HepG2 (cell line): Measurements from ENCODE around the gene LNPK. TPM values are rescaled to one million over a fixed set of nuclear protein-coding genes. Genes with fewer than 3 reads are reported as not detected.

ENCODE experiments used
- polyA plus RNA-seq, 8 experiments: library from polyadenylated mRNA; depleted of rRNA in 3 of 8; stranded (reverse) in 7 of 8; unstranded in 1 of 8; fragments of >200 nt; fragmentation: Illumina TruSeq in 4 of 8; extraction: Trizol in 4 of 8; gene quantifications; 2 replicates each; pipeline versions ENCODE4 v1.2.1 to v1.2.3, GENCODE V29; 2011 to 2016; ENCODE audit warnings: low read depth in 4 of 8, missing spikeins in 1 of 8, mixed read lengths in 1 of 8; ENCODE audit not compliant: insufficient read depth in 1 of 8
- total RNA-seq, 5 experiments: library from RNA; depleted of rRNA; stranded (reverse); fragments of >200 nt; fragmentation: Illumina TruSeq; extraction: Trizol; gene quantifications; 2 replicates each; pipeline ENCODE4 v1.2.3, GENCODE V29; 2016; ENCODE audit warnings: low read depth in 1 of 5

Gene LNPK
- total and polyA plus RNA-seq, 2 of the 13 experiments (the other 11 are each of a cell fraction or from before 2014, with no cell fraction given), result 25.4 to 26.1 TPM

Other genes with a start within 250 kb of the LNPK start
- not detected in 2 replicates for gene EVX2, start 81.7 kb upstream of the LNPK start, total RNA-seq (2016; rRNA removed; fragmentation: Illumina TruSeq; extraction: Trizol)
- not detected in 2 replicates for gene EVX2, start 81.7 kb upstream of the LNPK start, polyA plus RNA-seq (2011; rRNA removed)
- gene HOXD13, start 90.5 kb upstream of the LNPK start, total RNA-seq (2016; rRNA removed; fragmentation: Illumina TruSeq; extraction: Trizol), result not detected in 2 replicates
- gene HOXD13, start 90.5 kb upstream of the LNPK start, polyA plus RNA-seq (2011; rRNA removed), result not detected in 2 replicates
- gene HOXD12, start 97.5 kb upstream of the LNPK start, total RNA-seq (2016; rRNA removed; fragmentation: Illumina TruSeq; extraction: Trizol), result not detected in 2 replicates
- not detected in 2 replicates for gene HOXD12, start 97.5 kb upstream of the LNPK start, polyA plus RNA-seq (2011; rRNA removed)
- not detected in 2 replicates for gene HOXD11, start 105.0 kb upstream of the LNPK start, total RNA-seq (2016; rRNA removed; fragmentation: Illumina TruSeq; extraction: Trizol)
- gene HOXD11, start 105.0 kb upstream of the LNPK start, polyA plus RNA-seq (2011; rRNA removed), result not detected in 2 replicates
- gene HOXD10, start 114.5 kb upstream of the LNPK start, total RNA-seq (2016; rRNA removed; fragmentation: Illumina TruSeq; extraction: Trizol), result not detected in 2 replicates
- not detected in 2 replicates for gene HOXD10, start 114.5 kb upstream of the LNPK start, polyA plus RNA-seq (2011; rRNA removed)
- gene HOXD9, start 120.5 kb upstream of the LNPK start, total RNA-seq (2016; rRNA removed; fragmentation: Illumina TruSeq; extraction: Trizol), result not detected in 2 replicates
- gene HOXD9, start 120.5 kb upstream of the LNPK start, polyA plus RNA-seq (2011; rRNA removed), result not detected in 2 replicates
- not detected in 2 replicates for gene HOXD8, start 127.4 kb upstream of the LNPK start, total RNA-seq (2016; rRNA removed; fragmentation: Illumina TruSeq; extraction: Trizol)
- not detected in 2 replicates for gene HOXD8, start 127.4 kb upstream of the LNPK start, polyA plus RNA-seq (2011; rRNA removed)
- 0.31 TPM in 1 of 2 replicates, not detected in the other for gene HOXD4, start 149.3 kb upstream of the LNPK start, total RNA-seq (2016; rRNA removed; fragmentation: Illumina TruSeq; extraction: Trizol)
- gene HOXD4, start 149.3 kb upstream of the LNPK start, polyA plus RNA-seq (2011; rRNA removed), result not detected in 2 replicates
- 0.08 and 0.09 TPM in 2 replicates for gene HOXD3, start 155.0 kb upstream of the LNPK start, total RNA-seq (2016; rRNA removed; fragmentation: Illumina TruSeq; extraction: Trizol)
- gene HOXD3, start 155.0 kb upstream of the LNPK start, polyA plus RNA-seq (2011; rRNA removed), result 0.05 TPM in 1 of 2 replicates, not detected in the other
- gene HOXD1, start 186.4 kb upstream of the LNPK start, total RNA-seq (2016; rRNA removed; fragmentation: Illumina TruSeq; extraction: Trizol), result 10.0 and 10.4 TPM in 2 replicates
- 11.4 and 22.3 TPM in 2 replicates for gene HOXD1, start 186.4 kb upstream of the LNPK start, polyA plus RNA-seq (2011; rRNA removed)